HG03066 (cell line): ENCODE measurements around the gene MBTPS1.
A peak's percentile ranks its signal among the peaks of the same experiment; 100 is the strongest.

Source experiments
- ATAC-seq: cut with Tn5 transposase; IDR thresholded peaks from one replicate; pipeline ENCODE4 v1.9.1; 2021; ENCODE audit warnings: low read depth; ENCODE audit not compliant: unreplicated experiment

MBTPS1 gene

DNA sequence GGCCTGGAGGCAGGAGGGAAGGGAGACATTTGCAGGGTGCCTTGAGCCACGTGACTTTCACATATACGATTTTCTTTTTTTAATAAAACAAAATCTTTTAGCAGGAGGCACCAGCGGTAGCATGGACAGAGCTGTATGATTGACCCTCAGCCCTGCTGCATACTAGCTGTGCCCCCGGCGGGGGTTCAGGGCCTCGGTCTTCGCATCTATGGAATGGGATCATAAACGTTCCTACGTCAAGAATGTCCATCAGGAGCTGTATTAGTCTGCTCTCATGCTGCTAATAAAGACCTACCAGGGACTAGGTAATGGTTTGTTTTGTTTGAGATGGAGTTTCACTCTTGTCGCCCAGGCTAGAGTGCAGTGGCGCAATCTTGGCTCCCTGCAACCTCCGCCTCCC is 101.3 kb downstream of the MBTPS1 start:
- ATAC-seq: no peak

DNA sequence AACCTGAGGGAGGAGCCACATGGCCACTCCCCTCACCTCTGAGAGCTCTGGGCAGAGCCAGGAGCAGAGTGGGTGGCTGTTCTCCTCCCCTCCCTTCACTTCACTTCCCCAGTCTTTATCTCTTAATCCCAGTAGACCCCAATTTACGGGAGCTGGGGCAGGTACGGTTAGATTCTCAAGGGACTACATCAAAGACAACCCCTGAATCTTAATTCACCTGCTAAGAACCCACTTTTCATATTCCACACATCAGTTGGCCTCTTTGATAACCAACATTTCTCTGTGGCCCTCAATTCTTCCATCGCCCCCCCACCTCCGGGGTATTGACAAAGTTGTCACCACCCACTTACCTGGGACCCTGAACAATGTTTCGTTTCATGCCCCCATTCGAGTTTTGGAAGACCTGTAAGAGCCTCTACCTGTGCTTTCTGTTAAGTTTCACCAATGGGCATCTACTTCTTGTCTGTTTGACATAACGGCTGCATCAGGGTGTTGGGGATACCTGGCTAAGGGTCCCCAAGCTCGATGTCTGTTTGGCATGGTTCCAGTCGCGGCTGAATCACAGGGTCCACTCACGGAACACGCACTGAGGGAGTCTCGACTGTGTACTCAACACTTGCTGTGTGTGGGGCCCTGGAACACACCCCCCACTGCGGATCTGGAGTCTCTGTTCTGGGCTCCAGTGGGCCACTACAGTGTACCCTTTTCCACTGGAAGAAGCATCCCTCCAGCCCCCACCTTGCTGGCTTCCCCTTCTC is 102.0 kb downstream of the MBTPS1 start:
- no peak for ATAC-seq

DNA sequence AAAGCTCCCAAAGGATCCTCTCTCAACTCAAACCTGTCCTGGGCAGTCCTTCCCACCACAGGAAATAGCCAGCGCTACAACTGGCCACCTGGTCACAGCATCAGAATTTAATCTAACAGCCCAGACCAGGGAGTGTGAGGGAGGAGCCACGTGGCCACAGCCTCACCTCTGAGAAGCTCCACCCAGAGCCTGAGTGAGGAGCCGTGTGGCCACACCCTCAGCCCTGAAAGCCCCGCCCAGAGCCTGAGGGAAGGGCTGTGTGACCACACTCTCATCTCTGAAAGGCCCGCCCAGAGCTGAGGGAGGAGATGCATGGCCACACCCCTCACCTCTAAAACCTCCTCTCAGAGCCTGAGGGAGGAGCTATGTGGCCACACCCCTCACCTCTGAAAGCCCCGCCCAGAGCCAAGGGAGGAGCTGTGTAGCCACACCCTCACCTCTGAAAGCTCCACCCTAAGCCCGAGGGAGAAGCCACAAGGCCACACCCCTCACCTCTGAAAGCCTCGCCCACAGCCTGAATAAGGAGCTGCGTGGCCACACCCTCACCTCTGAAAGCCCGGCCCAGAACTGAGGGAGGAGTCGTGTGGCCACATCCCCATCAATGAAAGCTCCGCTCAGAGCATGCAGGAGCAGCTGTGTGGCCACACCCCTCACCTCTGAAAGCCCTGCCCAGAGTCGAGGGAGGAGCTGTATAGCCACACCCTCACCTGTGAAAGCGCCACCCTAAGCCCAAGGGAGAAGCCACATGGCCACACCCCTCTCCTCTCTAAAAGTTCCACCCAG is 102.8 kb downstream of the MBTPS1 start:
- peak; percentile 69 for ATAC-seq

DNA sequence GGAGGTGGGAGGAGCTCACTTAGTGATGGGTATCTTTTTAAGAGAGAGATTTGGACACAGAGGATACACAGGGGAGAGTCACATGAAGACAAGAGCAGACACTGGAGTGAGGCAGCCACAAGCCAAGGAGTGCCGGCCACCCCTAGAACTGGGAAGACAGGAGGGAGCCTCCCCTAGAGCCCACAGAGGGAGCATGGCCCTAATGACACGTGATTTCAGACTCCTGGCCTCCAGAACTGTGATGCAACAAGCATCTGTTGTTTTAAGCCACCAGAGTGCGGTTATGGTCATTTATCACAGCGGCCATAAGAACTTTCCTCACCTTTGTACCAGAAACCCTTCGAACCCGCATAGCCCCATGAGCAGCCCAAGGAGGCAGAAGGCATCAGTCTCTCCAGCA is 107.5 kb downstream of the MBTPS1 start:
- ATAC-seq: no peak

DNA sequence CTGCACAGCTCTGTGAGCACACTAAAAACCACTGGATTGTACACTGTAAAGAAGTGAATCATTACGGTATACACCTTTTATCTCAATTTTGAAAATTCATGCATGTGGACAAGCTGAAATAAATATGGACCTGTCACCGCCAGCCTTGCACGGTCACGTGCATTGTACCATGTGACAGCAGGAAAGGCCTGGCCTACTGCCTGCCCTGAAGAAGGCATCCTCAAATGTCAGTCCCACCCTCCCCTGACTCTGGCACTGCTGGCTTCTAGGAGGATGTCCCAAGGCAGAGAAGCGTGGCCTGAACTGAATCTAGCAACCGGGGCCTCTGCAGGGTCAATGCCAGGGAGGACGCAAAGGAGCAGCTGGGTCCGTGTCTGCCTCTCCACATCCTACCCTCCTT is 108.8 kb downstream of the MBTPS1 start:
- no peak for ATAC-seq

DNA sequence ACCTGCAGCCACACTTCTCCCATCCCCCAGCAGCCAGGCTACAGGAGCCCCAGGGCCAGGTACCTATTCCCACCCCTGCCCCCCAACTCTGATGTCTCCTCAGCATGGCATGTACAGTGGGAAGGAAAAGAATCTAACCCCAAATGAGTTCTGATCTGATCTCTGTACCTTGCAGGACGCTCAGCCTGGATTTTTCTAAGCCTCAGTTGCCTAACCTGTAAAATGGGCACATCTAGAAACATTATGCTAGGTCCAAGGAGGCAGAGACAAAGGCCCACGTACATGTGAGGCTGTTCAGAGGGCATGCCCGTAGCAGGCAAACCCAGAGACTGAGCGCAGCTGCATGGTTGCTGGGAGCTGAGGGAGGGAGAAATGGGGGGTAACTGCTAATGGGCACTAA is 109.2 kb downstream of the MBTPS1 start:
- no peak for ATAC-seq

DNA sequence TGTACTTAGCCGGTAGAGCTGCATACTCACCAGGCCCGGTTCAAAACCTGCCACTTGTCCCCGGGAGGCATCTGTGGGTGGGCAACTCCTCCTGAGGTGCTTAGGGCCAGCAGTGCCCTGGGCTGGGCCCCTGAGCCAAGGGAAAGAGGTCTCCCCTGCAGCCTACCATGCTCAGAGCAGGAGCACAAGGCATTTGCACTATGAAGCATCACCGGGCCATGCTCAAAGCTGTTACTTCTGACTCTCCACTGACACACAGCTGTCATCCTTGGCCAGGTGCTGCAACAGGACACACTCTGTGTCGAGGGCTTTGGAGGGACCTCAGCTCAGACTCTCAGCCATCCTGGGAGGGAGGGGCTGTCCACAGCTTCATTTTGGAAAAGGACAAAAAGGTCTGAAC is 111.4 kb downstream of the MBTPS1 start:
- ATAC-seq: no peak

DNA sequence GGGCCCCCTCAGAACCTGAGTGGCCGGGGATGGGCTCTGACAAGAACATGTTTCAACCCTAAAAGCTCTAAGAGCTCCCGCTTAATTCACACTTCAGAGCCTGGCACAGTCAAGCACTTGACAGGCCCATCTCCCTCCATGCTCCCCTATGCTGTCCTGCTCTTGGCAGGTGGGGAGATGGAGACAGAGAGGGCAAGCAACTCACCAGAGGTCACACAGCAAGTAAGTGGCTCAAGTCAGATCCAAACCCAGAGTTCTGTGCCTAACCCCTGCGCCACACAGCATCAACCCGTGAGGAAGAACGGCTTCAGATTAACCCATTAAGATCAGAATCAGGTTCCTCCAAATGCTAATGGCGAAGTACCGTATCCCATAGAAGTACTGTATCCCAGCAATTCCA is 112.3 kb downstream of the MBTPS1 start:
- ATAC-seq: no peak
